ENCODE measurements around the gene TPM4.
"Not testable (repeated sequence)": the region's sequence is repeated elsewhere in the genome, so short reads cannot be mapped to it uniquely, and the experiment has no call there.

TPM4 gene

GRCh38 chr19:16115301-16116039 is 39.2 kb downstream of the TPM4 start:
- no peak overlapping the region for H3K4me3 ChIP-seq (ENCODE audit: low read depth, low read length)
- TF ChIP-seq CTCF (IDR thresholded peaks at IDR 0.05; ENCODE audit: low read depth, low read length): no peak

GRCh38 chr19:16116067-16116466 is 39.8 kb downstream of the TPM4 start:
- no peak for TF ChIP-seq CTCF (IDR thresholded peaks at IDR 0.05; ENCODE audit: low read depth, low read length)
- no peak overlapping the region for H3K4me3 ChIP-seq (ENCODE audit: low read depth, low read length)

- no peak overlapping the region for H3K4me3 ChIP-seq (ENCODE audit: low read depth, low read length)
- TF ChIP-seq CTCF (IDR thresholded peaks at IDR 0.05; ENCODE audit: low read depth, low read length): no peak
These were observed 41.3 kb downstream of the TPM4 start for GRCh38 chr19:16117594-16118033.

- TF ChIP-seq CTCF (IDR thresholded peaks at IDR 0.05; ENCODE audit: low read depth, low read length): no peak
- H3K4me3 ChIP-seq (ENCODE audit: low read depth, low read length): no peak overlapping the region
These were observed 42.3 kb downstream of the TPM4 start for GRCh38 chr19:16118489-16119033.

GRCh38 chr19:16119075-16119857 is 43.0 kb downstream of the TPM4 start:
- H3K4me3 ChIP-seq (ENCODE audit: low read depth, low read length): not testable (repeated sequence)

GRCh38 chr19:16121141-16121540 is 44.8 kb downstream of the TPM4 start:
- TF ChIP-seq CTCF (IDR thresholded peaks at IDR 0.05; ENCODE audit: low read depth, low read length): no peak
- H3K4me3 ChIP-seq (ENCODE audit: low read depth, low read length): no peak overlapping the region

GRCh38 chr19:16121967-16122366 is 45.7 kb downstream of the TPM4 start:
- H3K4me3 ChIP-seq (ENCODE audit: low read depth, low read length): no peak overlapping the region
- TF ChIP-seq CTCF (IDR thresholded peaks at IDR 0.05; ENCODE audit: low read depth, low read length): no peak
